Measurements from ENCODE around the gene DUSP16.
A peak's percentile ranks its signal among the peaks of the same experiment; 100 is the strongest.
"Not testable (repeated sequence)": the region's sequence is repeated elsewhere in the genome, so short reads cannot be mapped to it uniquely, and the experiment has no call there.

Gene DUSP16

GRCh38 chr12:12522657-12523056, 40.0 kb downstream of the DUSP16 start:
- not testable (repeated sequence) for DNase-seq

GRCh38 chr12:12521888-12522287, 40.8 kb downstream of the DUSP16 start:
- no peak for DNase-seq

GRCh38 chr12:12521044-12521485, 41.6 kb downstream of the DUSP16 start:
- DNase-seq, result no peak

- no peak for DNase-seq
Observed at GRCh38 chr12:12520273-12520672, 42.4 kb downstream of the DUSP16 start.

GRCh38 chr12:12519354-12519998, 43.2 kb downstream of the DUSP16 start:
- no peak for DNase-seq

GRCh38 chr12:12518919-12519318, 43.7 kb downstream of the DUSP16 start:
- DNase-seq, result no peak

- no peak for DNase-seq
Observed at GRCh38 chr12:12518464-12518845, 44.2 kb downstream of the DUSP16 start.

GRCh38 chr12:12513416-12514006, 49.2 kb downstream of the DUSP16 start:
- no peak for DNase-seq

GRCh38 chr12:12511895-12512711, 50.6 kb downstream of the DUSP16 start:
- no peak for DNase-seq

GRCh38 chr12:12511021-12511783, 51.5 kb downstream of the DUSP16 start:
- DNase-seq, result no peak

GRCh38 chr12:12510551-12510950, 52.1 kb downstream of the DUSP16 start:
- no peak for DNase-seq

- DNase-seq, result no peak
Observed at GRCh38 chr12:12510141-12510540, 52.5 kb downstream of the DUSP16 start.

- no peak for DNase-seq
Observed at GRCh38 chr12:12508612-12509011, 54.1 kb downstream of the DUSP16 start.

GRCh38 chr12:12507121-12507520, 55.5 kb downstream of the DUSP16 start:
- no peak for DNase-seq

GRCh38 chr12:12506496-12506890, 56.2 kb downstream of the DUSP16 start:
- peak; percentile 31 for DNase-seq

GRCh38 chr12:12505544-12506495, 56.8 kb downstream of the DUSP16 start:
- peak; percentile 11 for DNase-seq

GRCh38 chr12:12503384-12504078, 59.1 kb downstream of the DUSP16 start:
- no peak for DNase-seq

- no peak for DNase-seq
Observed at GRCh38 chr12:12502815-12503151, 59.9 kb downstream of the DUSP16 start.

GRCh38 chr12:12502130-12502814, 60.4 kb downstream of the DUSP16 start:
- DNase-seq, result not testable (repeated sequence)

GRCh38 chr12:12501121-12501520, 61.5 kb downstream of the DUSP16 start:
- no peak for DNase-seq

All from right kidney (tissue), 1 donor.